ENCODE results near the gene OR4D9. TPM values are rescaled to one million over a fixed set of nuclear protein-coding genes. Genes with fewer than 3 reads are reported as not detected.

The OR4D9 gene
- total RNA-seq, 2 experiments from 2014 or later, result not detected

DNA sequence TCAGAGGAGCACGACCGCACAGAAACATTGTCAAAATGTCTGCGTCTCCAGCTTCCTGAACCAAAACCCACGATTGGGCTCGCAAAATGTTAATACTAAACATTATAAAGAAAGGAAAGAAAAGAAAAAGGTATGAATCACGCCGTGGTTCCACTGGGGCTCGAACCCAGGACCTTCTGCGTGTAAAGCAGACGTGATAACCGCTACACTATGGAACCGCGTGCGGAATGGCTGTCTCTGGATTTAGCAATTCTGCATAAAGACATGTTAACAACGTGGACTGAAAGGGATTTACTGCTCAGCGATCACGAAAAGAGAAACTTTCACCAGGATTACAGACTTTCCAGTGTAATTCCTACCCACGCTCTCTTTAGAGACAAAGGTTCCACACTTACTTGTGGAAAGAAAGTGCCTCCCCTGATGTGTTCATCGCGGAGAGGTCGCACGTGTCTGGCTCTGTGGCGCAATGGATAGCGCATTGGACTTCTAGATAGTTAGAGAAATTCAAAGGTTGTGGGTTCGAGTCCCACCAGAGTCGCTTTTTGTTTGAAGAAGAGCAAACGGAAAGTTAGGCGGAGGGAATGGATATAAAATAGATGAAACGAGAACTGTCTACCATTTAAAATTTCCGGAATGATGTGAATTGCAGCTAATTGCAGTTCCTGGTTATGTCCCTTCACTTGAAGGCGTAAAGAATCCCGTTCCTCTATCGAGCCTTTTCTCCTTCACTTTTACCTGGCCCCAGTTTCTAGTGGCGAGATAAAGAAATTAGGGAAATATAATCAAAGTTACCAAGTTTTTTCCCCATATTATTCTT is 39.7 kb downstream of the OR4D9 start:
- Mint-ChIP-seq H3K27ac (peak overlapping the region; percentile 96), H3K36me3 (ENCODE audit: low read depth) (peaks cover 3% of the 10 kb centered on the region), H3K9me3 (ENCODE audit: low read depth) (no peaks in the 10 kb centered on the region), H3K27me3 (peaks cover 2% of the 10 kb centered on the region), H3K4me3 (peak overlapping the region; percentile 79), H3K4me1 (peaks cover 32% of the 10 kb centered on the region)
- DNase-seq (peak; percentile 89), ATAC-seq (peak; percentile 46)
- intact Hi-C loops (cut with DNase I, micrococcal nuclease), result loop anchor here (1.0 to 10.0 kb wide), 10 partner anchors 9 to 1886 kb away; partner anchors contain the start of genes PATL1 (in 2 of the 2), FAM111A (in 1 of the 2), LPXN (in 1 of the 2) and OSBP (in 1 of the 2)
- ChIA-PET CTCF (interaction anchor here (1.1 to 4.2 kb wide), 7 partner anchors 10 to 66 kb away, joined by 3 to 22 read pairs (median 5); no protein-coding TSS in a partner anchor), POLR2A (interaction anchor here (1.5 kb wide), 1 partner anchor 10 kb away, joined by 4 read pairs; no protein-coding TSS in a partner anchor)

DNA sequence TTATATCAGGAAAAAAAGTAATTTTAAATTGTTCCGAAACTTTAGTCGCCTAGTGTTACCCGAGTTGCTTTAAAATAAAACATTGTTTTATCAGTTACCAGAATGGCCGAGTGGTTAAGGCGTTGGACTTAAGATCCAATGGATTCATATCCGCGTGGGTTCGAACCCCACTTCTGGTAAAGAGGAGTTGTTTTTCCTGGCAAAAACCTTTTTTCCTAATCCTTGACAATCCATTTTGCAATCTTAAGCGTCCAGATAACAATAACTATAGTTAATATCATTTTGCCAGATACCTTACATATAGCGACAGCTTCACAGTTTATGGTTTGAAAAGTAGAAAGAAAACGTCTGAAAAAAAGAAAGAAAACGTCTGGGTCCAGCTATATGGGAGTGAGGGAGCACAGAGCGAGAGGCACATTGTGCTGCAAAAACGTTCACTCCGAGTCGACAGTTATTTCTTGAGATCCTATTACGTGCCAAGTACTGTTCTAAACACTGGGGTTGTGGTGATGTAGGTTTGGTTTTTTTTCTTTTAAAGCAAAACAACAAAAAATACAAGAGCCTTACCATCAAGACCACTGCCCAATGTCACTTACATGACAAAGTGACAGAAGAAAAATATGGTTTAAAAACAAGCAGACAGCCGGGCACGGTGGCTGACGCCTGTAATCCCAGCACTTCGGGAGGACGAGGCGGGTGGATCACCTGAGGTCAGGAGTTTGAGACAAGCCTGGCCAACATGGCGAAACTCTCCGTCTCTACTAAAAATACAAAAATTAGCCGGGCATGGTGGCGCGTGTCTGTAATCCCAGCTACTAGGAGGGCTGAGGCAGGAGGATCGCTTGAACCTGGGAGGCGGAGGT is 40.6 kb downstream of the OR4D9 start:
- peak overlapping the region; percentile 96 for H3K27ac Mint-ChIP-seq
- peaks cover 2% of the 10 kb centered on the region for H3K27me3 Mint-ChIP-seq
- ChIA-PET POLR2A (no interaction called here), CTCF (interaction anchor here (1.1 to 4.2 kb wide), 3 partner anchors 10 to 14 kb away, joined by 3 to 22 read pairs (median 14); no protein-coding TSS in a partner anchor)
- no peaks in the 10 kb centered on the region for H3K9me3 Mint-ChIP-seq (ENCODE audit: low read depth)
- peaks cover 3% of the 10 kb centered on the region for H3K36me3 Mint-ChIP-seq (ENCODE audit: low read depth)
- ATAC-seq, result no peak
- H3K4me1 Mint-ChIP-seq, result peaks cover 38% of the 10 kb centered on the region
- H3K4me3 Mint-ChIP-seq, result peak overlapping the region; percentile 79
- intact Hi-C loops (cut with DNase I, micrococcal nuclease), result loop anchor here (2.0 to 10.0 kb wide), 4 partner anchors 203 to 1887 kb away; partner anchors contain the start of genes FAM111A (in 1 of the 2), LPXN (in 1 of the 2), STX3 (in 1 of the 2) and ZDHHC5 (in 1 of the 2)
- DNase-seq, result peak; percentile 44

DNA sequence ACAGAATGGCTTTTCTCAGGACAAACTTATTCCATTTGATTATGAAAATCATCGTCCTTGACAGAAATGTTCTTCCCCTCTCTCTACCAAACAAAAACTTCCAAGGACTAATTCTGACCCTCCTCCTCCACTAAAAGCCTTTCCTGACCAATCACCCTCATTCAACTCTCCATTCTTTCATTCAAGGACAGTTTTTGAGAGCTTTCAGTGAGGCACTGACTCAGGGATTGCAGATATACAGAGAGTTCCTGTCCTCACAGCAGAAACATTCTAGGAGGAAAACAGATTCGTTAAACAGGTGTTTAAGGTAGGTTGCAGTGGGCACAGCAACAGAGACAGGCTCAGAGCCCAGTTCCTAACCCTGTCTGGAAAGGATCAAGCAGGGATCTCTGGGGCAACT is 41.5 kb downstream of the OR4D9 start:
- H3K4me3 Mint-ChIP-seq, result no peak overlapping the region
- H3K9me3 Mint-ChIP-seq (ENCODE audit: low read depth), result no peaks in the 10 kb centered on the region
- peaks cover 44% of the 10 kb centered on the region for H3K4me1 Mint-ChIP-seq
- CTCF ChIA-PET, result interaction anchor here (3.4 to 4.2 kb wide), 2 partner anchors 9 to 14 kb away, joined by 14 to 22 read pairs; no protein-coding TSS in a partner anchor
- ATAC-seq, result no peak
- H3K27me3 Mint-ChIP-seq, result peaks cover 2% of the 10 kb centered on the region
- DNase-seq, result no peak
- no peak overlapping the region for H3K27ac Mint-ChIP-seq
- H3K36me3 Mint-ChIP-seq (ENCODE audit: low read depth), result peaks cover 3% of the 10 kb centered on the region
- intact Hi-C loops (cut with DNase I, micrococcal nuclease), result loop anchor here (5.0 to 10.0 kb wide), 3 partner anchors 411 to 1888 kb away; partner anchors contain the start of genes FAM111A (in 1 of the 2), LPXN (in 1 of the 2), ZDHHC5 (in 1 of the 2) and ZFP91 (in 1 of the 2)
- POLR2A ChIA-PET, result interaction anchor here (0.7 kb wide), 1 partner anchor 76 kb away, joined by 3 read pairs; no protein-coding TSS in a partner anchor

GRCh38 chr11:59553323-59553722 is 42.0 kb downstream of the OR4D9 start:
- Mint-ChIP-seq H3K4me1 (peaks cover 46% of the 10 kb centered on the region), H3K9me3 (ENCODE audit: low read depth) (no peaks in the 10 kb centered on the region), H3K36me3 (ENCODE audit: low read depth) (peaks cover 3% of the 10 kb centered on the region), H3K27ac (no peak overlapping the region), H3K27me3 (peaks cover 2% of the 10 kb centered on the region), H3K4me3 (no peak overlapping the region)
- DNase-seq, result no peak
- intact Hi-C loops (cut with DNase I, micrococcal nuclease), result loop anchor here (5.0 to 10.0 kb wide), 3 partner anchors 411 to 1889 kb away; partner anchors contain the start of genes FAM111A (in 1 of the 2), LPXN (in 1 of the 2), ZDHHC5 (in 1 of the 2) and ZFP91 (in 1 of the 2)
- CTCF ChIA-PET, result interaction anchor here (4.2 kb wide), 1 partner anchor 8 kb away, joined by 22 read pairs; no protein-coding TSS in a partner anchor
- no peak for ATAC-seq
- POLR2A ChIA-PET, result interaction anchor here (0.7 kb wide), 1 partner anchor 76 kb away, joined by 3 read pairs; no protein-coding TSS in a partner anchor

GRCh38 chr11:59555601-59556114 is 44.3 kb downstream of the OR4D9 start:
- no peaks in the 10 kb centered on the region for H3K9me3 Mint-ChIP-seq (ENCODE audit: low read depth)
- peaks cover 45% of the 10 kb centered on the region for H3K4me1 Mint-ChIP-seq
- ChIA-PET POLR2A (interaction anchor here (0.7 to 1.8 kb wide), 2 partner anchors 10 to 220 kb away, joined by 3 to 5 read pairs; no protein-coding TSS in a partner anchor), CTCF (interaction anchor here (0.5 to 5.4 kb wide), 5 partner anchors 11 to 114 kb away, joined by 3 to 26 read pairs (median 4); no protein-coding TSS in a partner anchor)
- intact Hi-C loops (cut with DNase I, micrococcal nuclease), result loop anchor here (5.0 to 10.0 kb wide), 2 partner anchors 257 to 1891 kb away; partner anchors contain the start of genes MRPL16 (in 1 of the 2) and ZDHHC5 (in 1 of the 2)
- peaks cover 5% of the 10 kb centered on the region for H3K36me3 Mint-ChIP-seq (ENCODE audit: low read depth)
- peak overlapping the region; percentile 75 for H3K4me3 Mint-ChIP-seq
- DNase-seq (no peak), ATAC-seq (no peak)
- H3K27ac Mint-ChIP-seq, result peak overlapping the region; percentile 90
- H3K27me3 Mint-ChIP-seq, result peaks cover 2% of the 10 kb centered on the region

DNA sequence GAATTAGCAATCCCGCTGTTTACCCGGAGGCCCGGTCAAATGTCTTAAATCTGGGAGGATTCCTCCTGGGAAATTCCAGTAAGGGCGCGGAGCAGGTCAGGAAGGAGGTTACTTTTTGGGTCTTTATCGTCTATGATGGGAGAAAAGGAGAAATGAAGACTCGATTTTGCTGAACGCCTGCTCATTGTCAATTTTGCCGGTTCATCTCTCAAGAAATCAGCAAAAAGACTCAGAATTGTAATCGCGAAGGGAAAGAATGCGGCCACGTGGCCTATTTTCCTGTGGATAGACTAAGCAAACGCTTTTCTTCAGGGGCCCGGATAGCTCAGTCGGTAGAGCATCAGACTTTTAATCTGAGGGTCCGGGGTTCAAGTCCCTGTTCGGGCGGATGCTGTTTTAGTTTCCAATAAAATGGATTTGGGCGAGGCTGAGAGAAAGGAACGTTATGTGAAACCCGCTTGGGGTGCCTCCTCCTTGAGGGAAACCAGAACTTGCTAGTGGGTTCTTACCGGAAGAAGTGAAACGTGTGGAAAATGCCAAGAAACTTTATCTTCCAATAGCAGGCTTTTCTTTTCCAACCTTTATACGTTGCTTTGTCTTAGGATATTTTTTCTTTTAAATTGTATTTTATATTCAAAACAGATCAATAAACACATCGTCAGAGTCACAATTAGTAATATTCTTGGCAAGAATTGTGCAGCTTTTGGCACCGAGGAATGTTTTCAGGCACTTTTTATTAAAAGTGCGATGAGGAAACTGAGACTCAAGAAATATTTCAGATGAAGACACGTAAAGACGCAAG is 45.0 kb downstream of the OR4D9 start:
- Mint-ChIP-seq H3K27ac (peak overlapping the region; percentile 90), H3K27me3 (peaks cover 2% of the 10 kb centered on the region), H3K4me3 (peak overlapping the region; percentile 75), H3K36me3 (ENCODE audit: low read depth) (peaks cover 4% of the 10 kb centered on the region), H3K4me1 (peaks cover 42% of the 10 kb centered on the region), H3K9me3 (ENCODE audit: low read depth) (no peaks in the 10 kb centered on the region)
- CTCF ChIA-PET, result interaction anchor here (1.0 to 5.4 kb wide), 5 partner anchors 10 to 113 kb away, joined by 3 to 26 read pairs (median 4); no protein-coding TSS in a partner anchor
- intact Hi-C loops (cut with DNase I, micrococcal nuclease), result loop anchor here (5.0 to 10.0 kb wide), 2 partner anchors 256 to 1892 kb away; partner anchors contain the start of genes MRPL16 (in 1 of the 2) and ZDHHC5 (in 1 of the 2)
- POLR2A ChIA-PET, result interaction anchor here (1.2 to 1.8 kb wide), 2 partner anchors 10 to 59 kb away, joined by 5 read pairs; partner anchors contain the start of gene OSBP
- DNase-seq, result peak; percentile 89
- peak; percentile 45 for ATAC-seq

DNA sequence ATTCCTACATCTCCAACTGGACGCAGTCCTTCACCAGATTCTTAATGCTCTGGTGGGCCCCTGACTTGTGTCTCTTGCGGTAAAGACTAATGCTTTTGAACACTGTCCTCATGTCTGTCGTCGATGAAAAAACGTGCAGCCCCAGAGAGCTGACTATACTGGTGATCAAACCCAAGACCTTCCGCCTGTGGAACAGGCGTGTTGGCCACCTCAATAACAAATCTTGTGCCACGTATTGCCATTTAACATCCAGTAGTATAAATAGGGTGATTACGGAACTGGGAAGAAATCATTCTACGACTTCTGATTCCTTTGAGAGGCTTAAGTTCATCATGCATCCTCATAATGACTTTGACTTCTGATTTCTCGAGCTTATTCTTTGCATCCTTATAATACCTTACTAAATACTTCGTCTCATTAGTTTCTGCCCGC is 45.6 kb downstream of the OR4D9 start:
- peak; percentile 51 for DNase-seq
- Mint-ChIP-seq H3K4me1 (peaks cover 42% of the 10 kb centered on the region), H3K9me3 (ENCODE audit: low read depth) (peaks cover 3% of the 10 kb centered on the region), H3K27me3 (peaks cover 2% of the 10 kb centered on the region), H3K27ac (peak overlapping the region; percentile 90), H3K36me3 (ENCODE audit: low read depth) (peaks cover 5% of the 10 kb centered on the region), H3K4me3 (peak overlapping the region; percentile 75)
- CTCF ChIA-PET, result interaction anchor here (1.0 to 5.4 kb wide), 6 partner anchors 8 to 113 kb away, joined by 3 to 26 read pairs (median 4); no protein-coding TSS in a partner anchor
- intact Hi-C loops (cut with DNase I, micrococcal nuclease), result loop anchor here (5.0 to 10.0 kb wide), 2 partner anchors 255 to 1892 kb away; partner anchors contain the start of genes MRPL16 (in 1 of the 2) and ZDHHC5 (in 1 of the 2)
- POLR2A ChIA-PET, result interaction anchor here (1.2 to 1.8 kb wide), 2 partner anchors 9 to 59 kb away, joined by 5 read pairs; partner anchors contain the start of gene OSBP
- peak; percentile 21 for ATAC-seq

- peaks cover 5% of the 10 kb centered on the region for H3K36me3 Mint-ChIP-seq (ENCODE audit: low read depth)
- H3K9me3 Mint-ChIP-seq (ENCODE audit: low read depth), result peaks cover 3% of the 10 kb centered on the region
- POLR2A ChIA-PET, result no interaction called here
- CTCF ChIA-PET, result interaction anchor here (0.6 to 5.4 kb wide), 5 partner anchors 8 to 1954 kb away, joined by 3 to 26 read pairs (median 4); no protein-coding TSS in a partner anchor
- no peak for DNase-seq
- H3K27ac Mint-ChIP-seq, result no peak overlapping the region
- H3K4me1 Mint-ChIP-seq, result peaks cover 47% of the 10 kb centered on the region
- ATAC-seq, result no peak
- peaks cover 2% of the 10 kb centered on the region for H3K27me3 Mint-ChIP-seq
- intact Hi-C loops (cut with DNase I, micrococcal nuclease), result loop anchor here (5.0 to 10.0 kb wide), 2 partner anchors 254 to 1893 kb away; partner anchors contain the start of genes MRPL16 (in 1 of the 2) and ZDHHC5 (in 1 of the 2)
- H3K4me3 Mint-ChIP-seq, result peak overlapping the region; percentile 75
These were observed 46.9 kb downstream of the OR4D9 start for GRCh38 chr11:59558270-59558643.

DNA sequence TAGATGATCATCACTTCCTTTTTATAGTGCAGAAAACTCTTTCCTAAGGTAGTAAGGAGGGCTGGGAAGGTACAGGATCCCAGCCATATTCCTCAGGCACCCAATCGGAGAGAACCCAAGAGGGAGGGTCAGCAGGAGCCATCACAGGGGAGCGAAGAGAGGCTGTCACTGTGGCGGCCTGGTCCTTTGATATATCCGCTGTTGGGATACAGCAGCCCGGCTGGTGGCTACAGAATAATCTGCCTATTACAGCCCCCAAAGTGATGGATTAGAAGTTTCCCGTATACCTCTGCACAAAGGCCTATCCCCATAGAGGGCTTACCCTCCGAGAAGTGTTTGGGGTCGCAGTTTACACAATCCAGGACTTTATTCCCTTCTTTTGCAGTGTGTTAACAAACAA is 48.5 kb downstream of the OR4D9 start:
- POLR2A ChIA-PET, result interaction anchor here (1.7 kb wide), 1 partner anchor 109 kb away, joined by 6 read pairs; the partner anchor contains the start of gene PATL1
- ATAC-seq, result no peak
- no peak for DNase-seq
- intact Hi-C loops (cut with DNase I, micrococcal nuclease), result loop anchor here (1.0 to 10.0 kb wide), 6 partner anchors 10 to 1895 kb away; partner anchors contain the start of genes DTX4 (in 1 of the 2), MRPL16 (in 1 of the 2), OSBP (in 1 of the 2) and PATL1 (in 1 of the 2)
- peak overlapping the region; percentile 93 for H3K4me3 Mint-ChIP-seq
- peak overlapping the region; percentile 96 for H3K27ac Mint-ChIP-seq
- peaks cover 3% of the 10 kb centered on the region for H3K9me3 Mint-ChIP-seq (ENCODE audit: low read depth)
- H3K4me1 Mint-ChIP-seq, result peaks cover 47% of the 10 kb centered on the region
- H3K27me3 Mint-ChIP-seq, result peaks cover 2% of the 10 kb centered on the region
- CTCF ChIA-PET, result interaction anchor here (1.0 to 5.4 kb wide), 5 partner anchors 8 to 55 kb away, joined by 3 to 26 read pairs (median 6); partner anchors contain the start of gene OSBP
- H3K36me3 Mint-ChIP-seq (ENCODE audit: low read depth), result peaks cover 5% of the 10 kb centered on the region
